GM19240 (cell line): ENCODE data around the gene EEF2KMT.
A peak's percentile ranks its signal among the peaks of the same experiment; 100 is the strongest.
"Not testable (repeated sequence)": the region's sequence is repeated elsewhere in the genome, so short reads cannot be mapped to it uniquely, and the experiment has no call there.

Source experiments
- DNase-seq: peaks from one replicate; pipeline ENCODE4 v3.0.0; 2011; ENCODE audit warnings: low spot score; ENCODE audit not compliant: insufficient read length

EEF2KMT gene

GRCh38 chr16:5097470-5098220 is at the start of gene EEF2KMT:
Gene EEF2KMT, minus strand, starts transcription at chr16:5097795. Its CDS starts 56 bp downstream, at chr16:5097739.
- peak; percentile 50 for DNase-seq

- DNase-seq, result not testable (repeated sequence)
Measured at GRCh38 chr16:5144621-5144956, 47.0 kb upstream of the EEF2KMT start.

GRCh38 chr16:5143761-5144620 is 46.4 kb upstream of the EEF2KMT start:
- no peak for DNase-seq

- DNase-seq, result not testable (repeated sequence)
Measured at GRCh38 chr16:5140151-5140550, 42.6 kb upstream of the EEF2KMT start.

GRCh38 chr16:5134739-5135452 is 37.3 kb upstream of the EEF2KMT start:
- DNase-seq, result not testable (repeated sequence)

GRCh38 chr16:5132915-5133600 is 35.5 kb upstream of the EEF2KMT start:
- DNase-seq, result not testable (repeated sequence)

GRCh38 chr16:5131467-5132004 is 33.9 kb upstream of the EEF2KMT start:
- DNase-seq, result not testable (repeated sequence)

- not testable (repeated sequence) for DNase-seq
Measured at GRCh38 chr16:5117300-5118087, 19.9 kb upstream of the EEF2KMT start.

GRCh38 chr16:5116780-5117295 is 19.2 kb upstream of the EEF2KMT start:
- DNase-seq, result not testable (repeated sequence)

- not testable (repeated sequence) for DNase-seq
Measured at GRCh38 chr16:5110933-5111332, 13.3 kb upstream of the EEF2KMT start.

GRCh38 chr16:5108505-5109158 is 11.0 kb upstream of the EEF2KMT start:
- no peak for DNase-seq

GRCh38 chr16:5105039-5105438 is 7.4 kb upstream of the EEF2KMT start:
- DNase-seq, result not testable (repeated sequence)

GRCh38 chr16:5103296-5104032 is 5.9 kb upstream of the EEF2KMT start:
- DNase-seq, result not testable (repeated sequence)

- DNase-seq, result not testable (repeated sequence)
Measured at GRCh38 chr16:5099174-5099573, 1.6 kb upstream of the EEF2KMT start.

- DNase-seq, result not testable (repeated sequence)
Measured at GRCh38 chr16:5098221-5099159, 895 bp upstream of the EEF2KMT start.

GRCh38 chr16:5097061-5097469 is 530 bp downstream of the EEF2KMT start:
- not testable (repeated sequence) for DNase-seq

GRCh38 chr16:5096437-5097060 is 1.0 kb downstream of the EEF2KMT start:
- not testable (repeated sequence) for DNase-seq
